Bronchial epithelial cell (primary cell): ENCODE data around the gene SCP2D1. TPM values are rescaled to one million over a fixed set of nuclear protein-coding genes. Genes with fewer than 3 reads are reported as not detected.

Experiments used
- DNase-seq: peaks from one replicate; pipeline ENCODE4 v3.0.0-alpha.2; 2010; ENCODE audit warnings: low read depth
- FAIRE-seq: peaks from 2 replicates; lab custom pipeline; 2011; peaks lifted over from hg19 to GRCh38; lab: Jason Lieb, UNC
- H3K27me3 ChIP-seq: 2 replicates; pipeline ENCODE4 v1.5.1; 2011; ENCODE audit warnings: low read length; ENCODE audit not compliant: control insufficient read depth, insufficient read depth
- H3K36me3 ChIP-seq: 2 replicates; pipeline ENCODE4 v1.5.1; 2011; ENCODE audit warnings: low read length; ENCODE audit not compliant: control insufficient read depth, insufficient read depth
- H3K4me3 ChIP-seq: 2 replicates; pipeline ENCODE4 v1.5.1; 2011; ENCODE audit warnings: mild to moderate bottlenecking, low read depth, low read length, control low read depth
- total RNA-seq: library from RNA; depleted of rRNA; stranded (reverse); fragments of >200 nt; gene quantifications from 2 replicates; pipeline ENCODE4 v1.2.1, GENCODE V29; 2014
- TF ChIP-seq, protein P1 (sequence below): IDR thresholded peaks from 2 replicates; pipeline ENCODE4 v1.5.1; 2011; ENCODE audit warnings: mild to moderate bottlenecking, moderate library complexity, low read length, control low read depth, inconsistent platforms; ENCODE audit not compliant: insufficient read depth, severe bottlenecking

SCP2D1 gene
- total RNA-seq, 1 donor from 2014 or later: not detected

DNA sequence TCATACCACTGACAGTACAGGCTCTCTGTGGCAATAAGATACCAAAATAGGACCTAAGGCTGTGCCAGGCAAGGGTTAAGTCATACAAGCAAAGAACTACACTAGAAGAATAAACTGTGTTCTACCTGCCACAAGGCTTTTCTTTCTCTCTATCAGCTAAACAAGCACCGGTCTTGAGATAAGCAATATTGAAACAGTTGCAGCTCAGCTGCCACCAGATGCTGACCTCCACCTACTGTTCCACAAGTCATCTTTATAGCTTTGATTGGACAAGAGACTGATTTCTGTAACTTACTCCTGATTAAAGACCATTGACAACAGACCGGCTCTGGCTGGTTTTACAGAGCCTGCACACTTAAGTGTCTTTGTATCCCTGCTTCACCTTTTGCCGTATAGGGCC, 24.1 kb downstream of the SCP2D1 start:
- no peak for DNase-seq
- TF ChIP-seq, protein P1, sequence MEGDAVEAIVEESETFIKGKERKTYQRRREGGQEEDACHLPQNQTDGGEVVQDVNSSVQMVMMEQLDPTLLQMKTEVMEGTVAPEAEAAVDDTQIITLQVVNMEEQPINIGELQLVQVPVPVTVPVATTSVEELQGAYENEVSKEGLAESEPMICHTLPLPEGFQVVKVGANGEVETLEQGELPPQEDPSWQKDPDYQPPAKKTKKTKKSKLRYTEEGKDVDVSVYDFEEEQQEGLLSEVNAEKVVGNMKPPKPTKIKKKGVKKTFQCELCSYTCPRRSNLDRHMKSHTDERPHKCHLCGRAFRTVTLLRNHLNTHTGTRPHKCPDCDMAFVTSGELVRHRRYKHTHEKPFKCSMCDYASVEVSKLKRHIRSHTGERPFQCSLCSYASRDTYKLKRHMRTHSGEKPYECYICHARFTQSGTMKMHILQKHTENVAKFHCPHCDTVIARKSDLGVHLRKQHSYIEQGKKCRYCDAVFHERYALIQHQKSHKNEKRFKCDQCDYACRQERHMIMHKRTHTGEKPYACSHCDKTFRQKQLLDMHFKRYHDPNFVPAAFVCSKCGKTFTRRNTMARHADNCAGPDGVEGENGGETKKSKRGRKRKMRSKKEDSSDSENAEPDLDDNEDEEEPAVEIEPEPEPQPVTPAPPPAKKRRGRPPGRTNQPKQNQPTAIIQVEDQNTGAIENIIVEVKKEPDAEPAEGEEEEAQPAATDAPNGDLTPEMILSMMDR: no peak
- Histone ChIP-seq H3K27me3 (no peaks in the 10 kb centered on the region), H3K36me3 (no peaks in the 10 kb centered on the region), H3K4me3 (no peak overlapping the region)
- FAIRE-seq: no peak

DNA sequence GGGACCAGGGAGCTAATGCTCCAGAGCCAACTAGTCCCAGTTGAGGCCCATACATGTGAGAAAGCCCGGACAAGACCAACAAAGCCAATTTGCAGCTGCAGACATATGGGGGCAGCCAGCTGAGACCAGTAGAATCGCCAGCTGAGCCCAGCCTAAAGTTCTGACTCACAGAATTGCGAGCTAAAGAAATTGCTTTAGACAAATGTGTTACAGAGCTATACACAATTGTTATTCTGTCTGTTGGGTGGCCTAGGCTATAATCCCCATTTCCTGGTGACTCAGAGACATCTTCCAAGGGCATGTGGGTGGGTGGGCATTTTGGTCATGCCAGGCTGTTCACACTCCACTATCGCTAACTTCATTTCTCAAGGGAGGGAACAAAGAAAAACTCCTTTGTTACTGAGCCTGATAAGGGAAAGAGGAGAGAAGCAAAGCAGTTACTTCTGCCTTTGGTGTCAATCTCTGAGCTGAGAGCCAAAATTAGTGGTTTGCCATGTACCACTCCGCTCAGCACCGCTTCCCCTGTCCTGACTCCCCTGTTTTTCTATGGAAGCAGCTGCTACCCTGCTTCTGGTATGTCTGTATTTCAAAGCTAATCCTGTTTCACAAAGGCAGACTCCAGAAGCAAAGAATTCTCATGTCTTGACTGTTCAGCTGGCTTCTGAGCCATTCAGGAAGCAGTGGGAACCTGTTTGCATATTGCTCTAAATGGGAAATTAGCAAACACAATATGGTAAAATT, 26.1 kb downstream of the SCP2D1 start:
- no peaks in the 10 kb centered on the region for H3K27me3 ChIP-seq
- FAIRE-seq: no peak
- H3K36me3 ChIP-seq: no peaks in the 10 kb centered on the region
- H3K4me3 ChIP-seq: no peak overlapping the region
- peak; percentile 3 for DNase-seq
- TF ChIP-seq, protein P1: no peak

DNA sequence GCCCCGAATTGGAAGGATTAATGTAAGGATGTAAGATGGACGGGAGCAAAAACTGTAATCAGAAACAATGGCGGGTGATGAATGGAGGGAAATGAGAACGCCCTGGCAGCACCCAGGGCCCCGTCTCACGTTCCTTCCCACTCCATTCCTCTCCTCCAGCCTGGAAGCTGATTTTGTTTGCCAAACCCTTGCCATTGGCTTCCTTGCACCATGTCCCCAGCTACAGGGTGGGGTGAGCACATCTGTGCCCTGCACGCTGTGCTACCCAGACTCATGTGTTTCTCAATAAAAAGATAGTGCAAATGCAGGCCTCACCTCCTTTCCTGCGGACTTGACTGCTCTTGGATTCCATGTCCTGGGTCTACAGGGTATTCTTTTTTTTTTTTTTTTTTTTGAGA, 26.7 kb downstream of the SCP2D1 start:
- DNase-seq (no peak), FAIRE-seq (no peak)
- TF ChIP-seq, protein P1: no peak
- H3K36me3 ChIP-seq: no peaks in the 10 kb centered on the region
- no peak overlapping the region for H3K4me3 ChIP-seq
- H3K27me3 ChIP-seq: no peaks in the 10 kb centered on the region

DNA sequence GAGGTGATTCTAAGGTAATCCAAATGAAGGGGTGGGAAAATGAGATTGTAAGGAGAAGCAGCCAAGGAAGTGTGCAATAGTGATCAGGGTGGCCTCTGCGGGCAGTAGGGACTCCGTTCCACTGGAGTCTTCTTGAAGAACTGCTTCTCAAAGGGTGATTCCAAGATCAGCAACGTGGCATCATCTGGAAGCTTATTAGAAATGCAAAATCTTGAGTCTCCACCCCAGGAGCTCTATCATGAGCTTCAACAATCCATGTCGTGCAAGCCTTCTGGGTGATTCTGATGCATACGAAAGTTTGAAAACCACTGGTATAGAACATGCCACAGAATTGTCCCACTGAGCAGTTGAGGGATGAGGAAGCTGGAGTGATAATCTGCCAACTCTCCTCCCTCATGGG, 31.4 kb downstream of the SCP2D1 start:
- no peak for FAIRE-seq
- DNase-seq: no peak
- Histone ChIP-seq H3K4me3 (no peak overlapping the region), H3K36me3 (no peaks in the 10 kb centered on the region), H3K27me3 (no peaks in the 10 kb centered on the region)
- TF ChIP-seq, protein P1: no peak

DNA sequence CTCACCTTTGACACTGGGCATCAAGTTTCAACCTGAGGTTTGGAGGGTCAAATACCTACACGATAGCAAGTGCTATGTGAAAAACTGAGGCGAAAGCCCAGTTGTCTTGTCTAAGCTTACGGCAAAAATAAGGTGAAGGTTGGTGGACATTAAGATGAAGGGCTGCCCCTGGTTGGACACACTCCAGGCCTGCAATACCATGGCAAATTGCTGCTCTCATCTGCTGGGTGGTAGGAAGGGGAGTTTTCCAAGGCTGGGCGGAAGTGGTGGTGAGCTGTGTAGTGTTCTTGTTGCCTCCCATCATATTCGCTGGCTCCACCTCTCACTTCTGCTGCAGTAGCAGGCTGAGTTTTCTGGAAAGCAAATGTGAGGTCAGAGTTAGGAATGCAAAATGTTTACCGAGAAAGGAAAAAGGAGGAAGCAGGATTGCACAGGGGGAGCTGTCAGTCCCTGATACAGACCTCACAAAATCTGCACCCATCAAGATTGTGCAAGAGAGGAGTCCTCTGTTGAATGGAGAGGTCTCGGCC, 33.7 kb downstream of the SCP2D1 start:
- TF ChIP-seq, protein P1: no peak
- FAIRE-seq (no peak), DNase-seq (no peak)
- Histone ChIP-seq H3K4me3 (no peak overlapping the region), H3K27me3 (no peaks in the 10 kb centered on the region), H3K36me3 (no peaks in the 10 kb centered on the region)
